GM23248 (cell line): ENCODE measurements around the gene HEBP1.

Experiments
- EZH2 ChIP-seq: fragments of 200-600 bp; sonication (generic); IDR thresholded peaks from 2 replicates; pipeline ENCODE4 v1.6.1; 2018; ENCODE audit warnings: antibody characterized with exemption, mild to moderate bottlenecking; ENCODE audit not compliant: insufficient read depth, poor library complexity, severe bottlenecking
- EZH2phosphoT487 ChIP-seq: fragments of 200-600 bp; sonication (generic); IDR thresholded peaks from 2 replicates; pipeline ENCODE4 v1.6.1; 2018; ENCODE audit warnings: antibody characterized with exemption, moderate library complexity, mild to moderate bottlenecking, low read depth; ENCODE audit not compliant: insufficient read depth

GRCh38 chr12:13023811-13024530, 23.9 kb upstream of the HEBP1 start:
- no peak for TF ChIP-seq EZH2phosphoT487
- no peak for TF ChIP-seq EZH2
